GM12891 (cell line): Measurements from ENCODE around the gene TCF15.

Source experiments
- POLR2A ChIP-seq: IDR thresholded peaks from 2 replicates; pipeline ENCODE4 v1.6.1; 2011; ENCODE audit warnings: low read depth, low read length, control low read depth
- POLR2AphosphoS5 ChIP-seq: IDR thresholded peaks from 2 replicates; pipeline ENCODE4 v1.6.1; 2011; ENCODE audit warnings: low read depth, low read length, control low read depth

- TF ChIP-seq POLR2AphosphoS5 = no peak
- TF ChIP-seq POLR2A = no peak
Measured at GRCh38 chr20:577167-577791, 32.8 kb downstream of the TCF15 start.
